ENCODE results near the gene KLF2. TPM values are rescaled to one million over a fixed set of nuclear protein-coding genes. Genes with fewer than 3 reads are reported as not detected.
A peak's percentile ranks its signal among the peaks of the same experiment; 100 is the strongest.

KLF2 gene
- total RNA-seq, 6 experiments from 2014 or later = 26.4 to 36.8 (median 32.4) TPM

GRCh38 chr19:16295057-16295456, 29.6 kb upstream of the KLF2 start:
- Mint-ChIP-seq H3K27ac (no peak overlapping the region), H3K4me1 (ENCODE audit: low read depth) (peaks cover 22% of the 10 kb centered on the region), H3K9me3 (no peaks in the 10 kb centered on the region), H3K4me3 (no peak overlapping the region), H3K36me3 (ENCODE audit: low read depth) (no peaks in the 10 kb centered on the region), H3K27me3 (ENCODE audit: insufficient read depth) (peaks cover 6% of the 10 kb centered on the region)
- no peak for DNase-seq
- TF ChIP-seq CTCF (IDR thresholded peaks at IDR 0.05) = no peak

- no peak for DNase-seq
- Mint-ChIP-seq H3K36me3 (ENCODE audit: low read depth) (no peaks in the 10 kb centered on the region), H3K9me3 (no peaks in the 10 kb centered on the region), H3K27me3 (ENCODE audit: insufficient read depth) (peaks cover 2% of the 10 kb centered on the region), H3K4me1 (ENCODE audit: low read depth) (peaks cover 22% of the 10 kb centered on the region), H3K4me3 (no peak overlapping the region), H3K27ac (no peak overlapping the region)
- no peak for TF ChIP-seq CTCF (IDR thresholded peaks at IDR 0.05)
Measured at GRCh38 chr19:16296713-16297112, 27.9 kb upstream of the KLF2 start.

- no peak for TF ChIP-seq CTCF (IDR thresholded peaks at IDR 0.05)
- Mint-ChIP-seq H3K9me3 (no peaks in the 10 kb centered on the region), H3K4me3 (no peak overlapping the region), H3K27me3 (ENCODE audit: insufficient read depth) (peaks cover 2% of the 10 kb centered on the region), H3K4me1 (ENCODE audit: low read depth) (peaks cover 28% of the 10 kb centered on the region), H3K27ac (no peak overlapping the region), H3K36me3 (ENCODE audit: low read depth) (no peaks in the 10 kb centered on the region)
- no peak for DNase-seq
Measured at GRCh38 chr19:16297575-16298178, 26.9 kb upstream of the KLF2 start.

GRCh38 chr19:16298334-16298733, 26.3 kb upstream of the KLF2 start:
- DNase-seq = no peak
- Mint-ChIP-seq H3K4me1 (ENCODE audit: low read depth) (peaks cover 21% of the 10 kb centered on the region), H3K27ac (no peak overlapping the region), H3K9me3 (no peaks in the 10 kb centered on the region), H3K36me3 (ENCODE audit: low read depth) (no peaks in the 10 kb centered on the region), H3K4me3 (no peak overlapping the region), H3K27me3 (ENCODE audit: insufficient read depth) (peaks cover 2% of the 10 kb centered on the region)
- no peak for TF ChIP-seq CTCF (IDR thresholded peaks at IDR 0.05)

- peaks cover 6% of the 10 kb centered on the region for H3K27me3 Mint-ChIP-seq (ENCODE audit: insufficient read depth)
- DNase-seq = peak; percentile 32
- TF ChIP-seq CTCF (IDR thresholded peaks at IDR 0.05) = no peak
- peaks cover 6% of the 10 kb centered on the region for H3K4me1 Mint-ChIP-seq (ENCODE audit: low read depth)
- no peaks in the 10 kb centered on the region for H3K9me3 Mint-ChIP-seq
- no peak overlapping the region for H3K27ac Mint-ChIP-seq
- H3K36me3 Mint-ChIP-seq (ENCODE audit: low read depth) = no peaks in the 10 kb centered on the region
- no peak overlapping the region for H3K4me3 Mint-ChIP-seq
Measured at GRCh38 chr19:16301999-16302694, 22.5 kb upstream of the KLF2 start.
